ENCODE data around the gene ZNRF2. TPM values are rescaled to one million over a fixed set of nuclear protein-coding genes. Genes with fewer than 3 reads are reported as not detected.

ZNRF2 gene
- total and polyA plus RNA-seq, 2 of the 4 experiments (the other 2 are of a cell fraction) = 0.31 to 0.54 TPM

DNA sequence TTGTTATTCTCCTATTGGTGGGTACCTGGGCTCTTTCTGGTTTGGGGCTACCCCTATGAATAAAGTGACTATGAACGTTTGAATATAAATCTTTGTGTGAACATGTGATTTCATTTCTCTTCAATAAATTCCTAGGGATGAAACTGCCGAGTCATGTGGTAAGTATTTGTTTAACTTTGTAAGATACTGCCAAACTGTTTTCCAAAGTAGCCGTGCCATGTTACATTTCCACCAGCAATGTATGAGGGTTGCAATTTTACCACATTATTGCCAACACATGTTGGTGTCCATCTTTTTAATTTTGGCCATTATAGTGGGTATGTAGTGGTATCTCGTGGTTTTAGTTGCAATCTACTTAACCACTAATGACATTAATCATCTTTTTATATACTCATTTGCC lies 94.7 kb downstream of the ZNRF2 start:
- Histone ChIP-seq H2BK15ac (ENCODE audit: low read depth, low read length) (no peak overlapping the region), H3K27me3 (ENCODE audit: control insufficient read depth, insufficient read depth, low read length) (no peaks in the 10 kb centered on the region), H3K4ac (ENCODE audit: low read depth, low read length) (no peak overlapping the region), H2AFZ (replicated peaks; ENCODE audit: low read length, poor library complexity) (no peak overlapping the region), H3K4me2 (ENCODE audit: low read depth, low read length) (no peak overlapping the region), H4K91ac (ENCODE audit: insufficient read depth, low read depth, low read length) (no peak overlapping the region), H3K36me3 (ENCODE audit: control insufficient read depth, insufficient read depth, low read length) (no peaks in the 10 kb centered on the region), H3K27ac (ENCODE audit: insufficient read depth, low read length) (no peak overlapping the region), H2BK20ac (ENCODE audit: low read depth, low read length) (no peak overlapping the region), H2BK120ac (ENCODE audit: low read depth, low read length) (no peak overlapping the region), H2AK9ac (replicated peaks; ENCODE audit: low read depth, low read length, poor library complexity) (no peak overlapping the region), H3K79me1 (ENCODE audit: low read depth in 1 of 2, low read length in 2 of 2) (no peaks in the 10 kb centered on the region), H3K9me1 (ENCODE audit: insufficient read depth, low read length) (no peaks in the 10 kb centered on the region), H3K4me1 (ENCODE audit: control insufficient read depth, insufficient read depth, low read length) (no peaks in the 10 kb centered on the region), H2AK5ac (ENCODE audit: low read depth, low read length) (no peak overlapping the region), H4K20me1 (ENCODE audit: insufficient read depth, low read length) (no peaks in the 10 kb centered on the region), H3K23ac (ENCODE audit: low read depth, low read length) (no peak overlapping the region), H3K14ac (replicated peaks; ENCODE audit: low read depth, low read length) (no peak overlapping the region), H3K56ac (ENCODE audit: extremely low read depth, insufficient read depth, low read length) (no peak overlapping the region), H3K9me3 (ENCODE audit: control insufficient read depth, insufficient read depth, low read length) (no peaks in the 10 kb centered on the region), H3K18ac (ENCODE audit: low read depth, low read length) (no peak overlapping the region), H2BK5ac (ENCODE audit: low read depth, low read length, poor library complexity, severe bottlenecking) (no peak overlapping the region), H4K8ac (ENCODE audit: low read depth in 2 of 2, low read length in 2 of 2) (no peak overlapping the region), H3K9ac (ENCODE audit: low read depth, low read length) (no peak overlapping the region), H4K5ac (ENCODE audit: low read depth, low read length) (no peak overlapping the region), H3K4me3 (ENCODE audit: insufficient read depth, low read depth, low read length) (no peak overlapping the region)
- ChIA-PET POLR2A (ENCODE audit: unreplicated experiment) (no interaction called here), CTCF (no interaction called here)
- DNase-seq = peak; percentile 38
- intact Hi-C loops (cut with micrococcal nuclease) (no loop called here), in situ Hi-C loops (cut with MboI; ENCODE audit: low sequenced_read_pairs) (no loop called here), dilution Hi-C loops (cut with HindIII; ENCODE audit: low sequenced_read_pairs, unreplicated experiment) (no loop called here)
- WGBS, 2 experiments (ENCODE audit: extremely low coverage in 2 of 2, insufficient read length in 1 of 2) = no CpG with 5 or more reads among the region's 4 CpGs
- ATAC-seq (ENCODE audit: low read depth) = no peak
- no TSS peak for BruUV-seq (replicated peaks)
- TF ChIP-seq POLR2A (IDR thresholded peaks at IDR 0.05; ENCODE audit: low read depth, low read length) = no peak
- TF ChIP-seq MAFK (IDR thresholded peaks at IDR 0.05; ENCODE audit: low read depth, low read length) = 0 out of 2 replicates have a peak, but pooled peaks have one; percentile 24
- peak; percentile 77 for TF ChIP-seq NFE2L2 (IDR thresholded peaks at IDR 0.05; ENCODE audit: low read depth, low read length)

Measured in IMR-90 (cell line).